ENCODE results near the gene DLX3.

DNA sequence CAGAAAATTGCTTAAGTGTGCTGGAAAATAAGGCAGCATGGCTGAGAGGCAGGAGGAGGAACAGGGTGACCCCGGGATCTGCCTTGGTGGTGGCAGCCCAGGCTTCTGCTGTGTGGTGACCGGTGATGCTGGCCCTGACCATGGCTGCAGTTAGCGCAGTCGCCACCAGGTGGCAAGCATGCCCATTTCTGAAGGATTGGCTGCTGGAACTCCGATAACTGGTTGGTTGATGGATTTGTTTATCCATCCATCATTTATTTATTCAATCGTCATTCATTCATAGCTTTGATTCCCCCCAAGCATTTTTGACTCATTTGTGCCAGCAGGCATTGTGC, 31.8 kb upstream of the DLX3 start:
- TF ChIP-seq, protein P1, sequence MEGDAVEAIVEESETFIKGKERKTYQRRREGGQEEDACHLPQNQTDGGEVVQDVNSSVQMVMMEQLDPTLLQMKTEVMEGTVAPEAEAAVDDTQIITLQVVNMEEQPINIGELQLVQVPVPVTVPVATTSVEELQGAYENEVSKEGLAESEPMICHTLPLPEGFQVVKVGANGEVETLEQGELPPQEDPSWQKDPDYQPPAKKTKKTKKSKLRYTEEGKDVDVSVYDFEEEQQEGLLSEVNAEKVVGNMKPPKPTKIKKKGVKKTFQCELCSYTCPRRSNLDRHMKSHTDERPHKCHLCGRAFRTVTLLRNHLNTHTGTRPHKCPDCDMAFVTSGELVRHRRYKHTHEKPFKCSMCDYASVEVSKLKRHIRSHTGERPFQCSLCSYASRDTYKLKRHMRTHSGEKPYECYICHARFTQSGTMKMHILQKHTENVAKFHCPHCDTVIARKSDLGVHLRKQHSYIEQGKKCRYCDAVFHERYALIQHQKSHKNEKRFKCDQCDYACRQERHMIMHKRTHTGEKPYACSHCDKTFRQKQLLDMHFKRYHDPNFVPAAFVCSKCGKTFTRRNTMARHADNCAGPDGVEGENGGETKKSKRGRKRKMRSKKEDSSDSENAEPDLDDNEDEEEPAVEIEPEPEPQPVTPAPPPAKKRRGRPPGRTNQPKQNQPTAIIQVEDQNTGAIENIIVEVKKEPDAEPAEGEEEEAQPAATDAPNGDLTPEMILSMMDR (IDR thresholded peaks at IDR 0.05; ENCODE audit: insufficient read depth, low read length, poor library complexity, severe bottlenecking) = peak; percentile 79
- TF ChIP-seq EZH2phosphoT487 (conservative IDR thresholded peaks at IDR 0.05; ENCODE audit: low read length) = no peak

All from SU-DHL-6 (cell line).